Upper lobe of left lung (tissue), 6 donors: ENCODE data around the gene CASP3. TPM values are rescaled to one million over a fixed set of nuclear protein-coding genes. Genes with fewer than 3 reads are reported as not detected.

Experiments
- ATAC-seq, 2 donors: fragments of 200-7000 bp; cut with Tn5 transposase; one replicate each; pipeline ENCODE4 v1.9.1; 2022; ENCODE audit warnings: mild to moderate bottlenecking in 2 of 2, moderate library complexity in 2 of 2; ENCODE audit not compliant: low FRiP score in 2 of 2
- DNase-seq, 2 donors: peaks; one replicate each; pipeline ENCODE4 v3.0.0-alpha.2; 2019 to 2020
- H3K27ac ChIP-seq, 4 donors: fragments of 200-600 bp; sonication (generic); one replicate each; pipeline ENCODE4 v1.5.1; 2016 to 2019
- H3K27me3 ChIP-seq, 4 donors: fragments of 200-600 bp; sonication (generic); one replicate each; pipeline ENCODE4 v1.5.1; 2017 to 2019
- H3K36me3 ChIP-seq, 4 donors: fragments of 200-600 bp; sonication (generic); one replicate each; pipeline ENCODE4 v1.5.1; 2016 to 2019
- H3K4me1 ChIP-seq, 4 donors: fragments of 200-600 bp; sonication (generic); one replicate each; pipeline ENCODE4 v1.5.1; 2018 to 2019
- H3K4me3 ChIP-seq, 4 donors: fragments of 200-600 bp; sonication (generic); one replicate each; pipeline ENCODE4 v1.5.1; 2017 to 2019; ENCODE audit warnings: mild to moderate bottlenecking in 2 of 4, moderate library complexity in 1 of 4
- H3K9me3 ChIP-seq, 4 donors: fragments of 200-600 bp; sonication (generic); one replicate each; pipeline ENCODE4 v1.5.1; 2018 to 2019
- EP300 ChIP-seq, 4 donors: sonication (generic); formaldehyde crosslinking; IDR thresholded peaks; one replicate each; pipeline ENCODE4 v1.5.1; 2017; ENCODE audit warnings: antibody characterized with exemption in 4 of 4, control low read depth in 2 of 4
- POLR2A ChIP-seq, 4 donors: fragments of 450-650 bp; IDR thresholded peaks; one replicate each; pipeline ENCODE4 v1.5.1; 2016 to 2017; ENCODE audit warnings: antibody characterized with exemption in 4 of 4, mild to moderate bottlenecking in 2 of 4
- POLR2AphosphoS5 ChIP-seq, 2 donors: sonication (generic); formaldehyde crosslinking; IDR thresholded peaks; one replicate each; pipeline ENCODE4 v1.5.1; 2017; ENCODE audit warnings: antibody characterized with exemption in 2 of 2
- WGBS, 2 donors: methylation state at CpG; one replicate each; pipeline ENCODE4 v1.1.5; 2017 to 2018; 5-methylcytosine and 5-hydroxymethylcytosine counted together
- total RNA-seq, 6 donors: library from RNA; depleted of rRNA in 4 of 6; stranded (reverse); fragments of >200 nt in 4 of 6; gene quantifications; one replicate each; pipeline versions ENCODE4 v1.1.0 to v1.2.1, GENCODE V29; 2016 to 2021
- TF ChIP-seq, protein P1 (sequence below), 6 experiments: fragments of 450-650 bp in 4 of 6; fragments of 200-600 bp in 2 of 6; sonication (generic) in 2 of 6; IDR thresholded peaks; one replicate each; pipeline ENCODE4 v1.5.1; 2016 to 2019; ENCODE audit warnings: antibody characterized with exemption in 6 of 6
- donor health status: DM: no; HTN: no; CAD: no; lungs with moderate emphysema.
- donor health status: DM: no; HTN: yes; CAD: no; lungs with severe emphysema.

Gene CASP3
- total RNA-seq, 6 donors from 2014 or later = 7.0 to 25.5 (median 15.0) TPM

- H3K9me3 ChIP-seq = peaks cover 0 to 14% (median 8%) of the 10 kb centered on the region in 4 donors
- peaks cover 0 to 3% (median 0%) of the 10 kb centered on the region in 4 donors for H3K4me1 ChIP-seq
- no peak overlapping the region for H3K27ac ChIP-seq
- ATAC-seq (peak in 1 of 2 donors; percentile 36), DNase-seq (no peak)
- H3K27me3 ChIP-seq = no peaks in the 10 kb centered on the region
- no peaks in the 10 kb centered on the region for H3K36me3 ChIP-seq
- WGBS, 2 donors = 76 to 89% methylated on average over 7 of the region's 7 CpGs
- no peak for TF ChIP-seq POLR2A (IDR thresholded peaks at IDR 0.05)
- no peak for TF ChIP-seq POLR2AphosphoS5 (IDR thresholded peaks at IDR 0.05)
- TF ChIP-seq, protein P1, sequence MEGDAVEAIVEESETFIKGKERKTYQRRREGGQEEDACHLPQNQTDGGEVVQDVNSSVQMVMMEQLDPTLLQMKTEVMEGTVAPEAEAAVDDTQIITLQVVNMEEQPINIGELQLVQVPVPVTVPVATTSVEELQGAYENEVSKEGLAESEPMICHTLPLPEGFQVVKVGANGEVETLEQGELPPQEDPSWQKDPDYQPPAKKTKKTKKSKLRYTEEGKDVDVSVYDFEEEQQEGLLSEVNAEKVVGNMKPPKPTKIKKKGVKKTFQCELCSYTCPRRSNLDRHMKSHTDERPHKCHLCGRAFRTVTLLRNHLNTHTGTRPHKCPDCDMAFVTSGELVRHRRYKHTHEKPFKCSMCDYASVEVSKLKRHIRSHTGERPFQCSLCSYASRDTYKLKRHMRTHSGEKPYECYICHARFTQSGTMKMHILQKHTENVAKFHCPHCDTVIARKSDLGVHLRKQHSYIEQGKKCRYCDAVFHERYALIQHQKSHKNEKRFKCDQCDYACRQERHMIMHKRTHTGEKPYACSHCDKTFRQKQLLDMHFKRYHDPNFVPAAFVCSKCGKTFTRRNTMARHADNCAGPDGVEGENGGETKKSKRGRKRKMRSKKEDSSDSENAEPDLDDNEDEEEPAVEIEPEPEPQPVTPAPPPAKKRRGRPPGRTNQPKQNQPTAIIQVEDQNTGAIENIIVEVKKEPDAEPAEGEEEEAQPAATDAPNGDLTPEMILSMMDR (IDR thresholded peaks at IDR 0.05) = no peak
- TF ChIP-seq EP300 (IDR thresholded peaks at IDR 0.05) = no peak
- no peak overlapping the region for H3K4me3 ChIP-seq
These were observed 49.6 kb downstream of the CASP3 start for GRCh38 chr4:184599492-184600135.

GRCh38 chr4:184598753-184599491 is 50.3 kb downstream of the CASP3 start:
- DNase-seq = peak in 1 of 2 donors; percentile 41

DNA sequence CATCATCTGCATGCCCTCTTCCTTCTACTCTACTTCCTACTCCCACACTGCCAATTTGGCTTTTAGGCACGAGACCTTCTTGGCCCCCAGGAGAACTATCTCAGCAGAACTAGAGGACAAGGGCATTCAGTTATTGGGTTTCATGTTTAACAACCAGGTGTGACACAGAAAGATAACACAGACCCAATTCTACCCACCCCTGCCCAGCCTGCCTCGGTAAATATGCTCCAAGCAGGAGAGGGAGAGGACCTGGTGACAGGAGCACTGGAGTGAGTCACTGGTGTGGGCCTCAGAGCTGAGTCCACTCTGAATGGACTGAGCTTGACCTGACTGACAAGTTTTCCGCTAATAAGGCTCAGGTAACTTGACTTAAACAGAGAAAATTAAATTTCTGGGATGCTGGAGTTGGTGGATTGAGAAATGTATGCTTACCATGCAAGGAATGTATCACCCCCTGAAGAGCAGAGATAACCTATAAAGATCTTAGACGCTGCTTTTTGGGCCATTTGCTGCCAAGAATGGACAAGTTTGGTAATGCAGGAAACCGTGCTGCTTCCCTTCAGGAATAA is 52.5 kb downstream of the CASP3 start:
- no peaks in the 10 kb centered on the region for H3K27me3 ChIP-seq
- H3K36me3 ChIP-seq = no peaks in the 10 kb centered on the region
- H3K27ac ChIP-seq = no peak overlapping the region
- ATAC-seq (no peak), DNase-seq (no peak)
- H3K4me3 ChIP-seq = no peak overlapping the region
- no peaks in the 10 kb centered on the region for H3K9me3 ChIP-seq
- TF ChIP-seq POLR2A (IDR thresholded peaks at IDR 0.05) (no peak), POLR2AphosphoS5 (IDR thresholded peaks at IDR 0.05) (no peak), EP300 (IDR thresholded peaks at IDR 0.05) (no peak)
- TF ChIP-seq, protein P1 (IDR thresholded peaks at IDR 0.05) = no peak
- WGBS, 2 donors = 76 to 80% methylated on average over 5 of the region's 5 CpGs
- H3K4me1 ChIP-seq = peaks cover 0 to 3% (median 0%) of the 10 kb centered on the region in 4 donors

More at GRCh38 chr4:184598753-184599491, 50.3 kb downstream of the CASP3 start:
- TF ChIP-seq, protein P1 (IDR thresholded peaks at IDR 0.05) = no peak
- TF ChIP-seq POLR2A (IDR thresholded peaks at IDR 0.05) (no peak), POLR2AphosphoS5 (IDR thresholded peaks at IDR 0.05) (no peak), EP300 (IDR thresholded peaks at IDR 0.05) (no peak)
- Histone ChIP-seq H3K27me3 (no peaks in the 10 kb centered on the region), H3K4me3 (no peak overlapping the region), H3K27ac (no peak overlapping the region), H3K4me1 (peaks cover 0 to 3% (median 0%) of the 10 kb centered on the region in 4 donors), H3K36me3 (no peaks in the 10 kb centered on the region), H3K9me3 (peaks cover 0 to 7% (median 2%) of the 10 kb centered on the region in 4 donors)
- ATAC-seq = peak in 1 of 2 donors; percentile 67
- WGBS, 2 donors = 71 to 87% methylated on average over 11 to 12 of the region's 12 CpGs

DNA sequence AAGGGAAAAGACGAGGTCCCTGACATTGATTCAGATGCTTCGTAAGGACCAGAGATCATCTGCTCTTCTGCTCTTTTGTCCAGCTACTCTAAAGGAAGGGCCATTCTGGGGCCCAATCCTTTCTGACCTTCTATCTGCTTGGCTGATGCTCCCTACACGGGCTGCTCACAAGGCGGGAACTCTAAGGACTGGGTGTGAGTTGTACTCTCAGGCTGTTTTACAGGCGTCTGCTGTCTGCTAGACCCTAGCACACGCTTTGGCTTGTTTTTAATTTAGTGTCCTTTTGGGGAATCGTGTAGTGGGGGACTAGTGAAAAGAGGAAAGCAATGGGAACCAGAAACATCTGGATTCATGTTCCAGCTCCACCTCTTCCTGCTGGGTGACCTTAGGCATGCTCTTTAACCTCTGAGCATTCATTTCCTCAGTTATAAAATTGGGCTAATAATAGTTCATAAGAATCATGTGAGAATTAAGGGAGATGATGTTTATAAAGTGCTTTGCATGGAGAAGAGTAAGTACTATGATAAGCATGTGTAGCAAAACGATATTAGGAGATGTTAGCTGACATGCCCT is 53.1 kb downstream of the CASP3 start:
- no peak for ATAC-seq
- WGBS, 2 donors = 76 to 77% methylated on average over 8 of the region's 8 CpGs
- Histone ChIP-seq H3K4me1 (peaks cover 0 to 3% (median 0%) of the 10 kb centered on the region in 4 donors), H3K9me3 (no peaks in the 10 kb centered on the region), H3K27me3 (no peaks in the 10 kb centered on the region), H3K36me3 (no peaks in the 10 kb centered on the region), H3K27ac (no peak overlapping the region), H3K4me3 (no peak overlapping the region)
- TF ChIP-seq POLR2A (IDR thresholded peaks at IDR 0.05) (no peak), POLR2AphosphoS5 (IDR thresholded peaks at IDR 0.05) (no peak), EP300 (IDR thresholded peaks at IDR 0.05) (no peak)
- TF ChIP-seq, protein P1 (IDR thresholded peaks at IDR 0.05) = no peak
- DNase-seq = no peak
